PC-3 (cell line): ENCODE results near the gene ZNF148.

Source experiments
- CTCF ChIP-seq: fragments of 300-600 bp; sonication (generic); conservative IDR thresholded peaks from 2 replicates; pipeline ENCODE4 v1.5.1; 2017; ENCODE audit warnings: antibody characterized with exemption, low read depth, mild to moderate bottlenecking, low read length
- EZH2 ChIP-seq: fragments of 300-600 bp; sonication (generic); IDR thresholded peaks from one replicate; pipeline ENCODE4 v1.6.1; 2017; ENCODE audit warnings: antibody characterized with exemption, mild to moderate bottlenecking, low read length; ENCODE audit not compliant: unreplicated experiment

- no peak for TF ChIP-seq CTCF
- no peak for TF ChIP-seq EZH2
Measured at GRCh38 chr3:125378762-125379161, 3.6 kb upstream of the ZNF148 start.
